HFFc6 (cell line): ENCODE data around the gene TTC39C. TPM values are rescaled to one million over a fixed set of nuclear protein-coding genes. Genes with fewer than 3 reads are reported as not detected.

ENCODE experiments used
- DNase-seq: peaks from one replicate; pipeline ENCODE4 v3.0.0-alpha.2; 2018
- H3K27ac Mint-ChIP-seq: 2 replicates; pipeline ENCODE4 v1.8.0; 2020; ENCODE audit warnings: mild to moderate bottlenecking, mixed read lengths
- H3K27me3 Mint-ChIP-seq: 2 replicates; pipeline ENCODE4 v1.8.0; 2021; ENCODE audit warnings: mild to moderate bottlenecking, moderate library complexity, mixed read lengths; ENCODE audit not compliant: insufficient read depth
- H3K36me3 Mint-ChIP-seq: 2 replicates; pipeline ENCODE4 v1.8.0; 2021; ENCODE audit warnings: low read depth, mixed read lengths
- H3K4me1 Mint-ChIP-seq: 2 replicates; pipeline ENCODE4 v1.8.0; 2020; ENCODE audit warnings: low read depth, mixed read lengths
- H3K4me3 Mint-ChIP-seq: 2 replicates; pipeline ENCODE4 v1.8.0; 2020; ENCODE audit warnings: mild to moderate bottlenecking, moderate library complexity, mixed read lengths
- H3K9me3 Mint-ChIP-seq: 2 replicates; pipeline ENCODE4 v1.8.0; 2020; ENCODE audit warnings: mild to moderate bottlenecking, mixed read lengths
- total RNA-seq, 6 experiments: library from RNA; stranded (reverse); fragmentation: NEBNext Ultra II Directional; extraction: Animal tissue kit (Norgen Biotek cat#: 25700); gene quantifications; 2 replicates in 1 of 6; 3 replicates in 5 of 6; pipeline ENCODE4 v1.2.3, GENCODE V29; 2021
- TF ChIP-seq, protein P1 (sequence below): fragments of 200-600 bp; sonication (generic); IDR thresholded peaks from 2 replicates; pipeline ENCODE4 v1.5.0; 2021; ENCODE audit warnings: antibody characterized with exemption, mild to moderate bottlenecking

TTC39C gene
- total RNA-seq, 6 experiments from 2014 or later: 10.1 to 21.3 (median 17.4) TPM

DNA sequence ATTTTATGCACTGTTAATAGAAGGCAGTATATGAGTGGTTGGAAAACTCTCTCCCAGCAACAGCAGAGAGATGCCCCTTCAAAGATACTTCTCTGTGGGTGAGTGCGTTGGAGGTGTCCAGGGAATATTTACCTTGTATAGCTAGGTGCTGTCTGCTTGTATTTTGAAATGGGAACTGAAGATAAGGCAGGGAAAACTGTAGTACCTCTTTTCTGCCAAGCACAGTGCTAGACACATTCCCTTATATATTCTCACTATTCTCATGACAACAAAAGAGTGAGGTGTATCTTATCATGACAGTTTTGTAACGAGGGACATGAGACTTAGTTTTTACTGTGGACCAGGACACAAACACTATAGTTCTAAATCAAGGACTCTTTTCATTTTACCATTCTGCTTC, 2.1 kb downstream of the TTC39C start:
- peaks cover 28% of the 10 kb centered on the region for H3K4me1 Mint-ChIP-seq
- TF ChIP-seq, protein P1, sequence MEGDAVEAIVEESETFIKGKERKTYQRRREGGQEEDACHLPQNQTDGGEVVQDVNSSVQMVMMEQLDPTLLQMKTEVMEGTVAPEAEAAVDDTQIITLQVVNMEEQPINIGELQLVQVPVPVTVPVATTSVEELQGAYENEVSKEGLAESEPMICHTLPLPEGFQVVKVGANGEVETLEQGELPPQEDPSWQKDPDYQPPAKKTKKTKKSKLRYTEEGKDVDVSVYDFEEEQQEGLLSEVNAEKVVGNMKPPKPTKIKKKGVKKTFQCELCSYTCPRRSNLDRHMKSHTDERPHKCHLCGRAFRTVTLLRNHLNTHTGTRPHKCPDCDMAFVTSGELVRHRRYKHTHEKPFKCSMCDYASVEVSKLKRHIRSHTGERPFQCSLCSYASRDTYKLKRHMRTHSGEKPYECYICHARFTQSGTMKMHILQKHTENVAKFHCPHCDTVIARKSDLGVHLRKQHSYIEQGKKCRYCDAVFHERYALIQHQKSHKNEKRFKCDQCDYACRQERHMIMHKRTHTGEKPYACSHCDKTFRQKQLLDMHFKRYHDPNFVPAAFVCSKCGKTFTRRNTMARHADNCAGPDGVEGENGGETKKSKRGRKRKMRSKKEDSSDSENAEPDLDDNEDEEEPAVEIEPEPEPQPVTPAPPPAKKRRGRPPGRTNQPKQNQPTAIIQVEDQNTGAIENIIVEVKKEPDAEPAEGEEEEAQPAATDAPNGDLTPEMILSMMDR: peak; percentile 64
- peaks cover 6% of the 10 kb centered on the region for H3K36me3 Mint-ChIP-seq
- no peak for DNase-seq
- no peaks in the 10 kb centered on the region for H3K9me3 Mint-ChIP-seq
- H3K27ac Mint-ChIP-seq: no peak overlapping the region
- peak overlapping the region; percentile 99 for H3K4me3 Mint-ChIP-seq
- peaks cover 10% of the 10 kb centered on the region for H3K27me3 Mint-ChIP-seq

DNA sequence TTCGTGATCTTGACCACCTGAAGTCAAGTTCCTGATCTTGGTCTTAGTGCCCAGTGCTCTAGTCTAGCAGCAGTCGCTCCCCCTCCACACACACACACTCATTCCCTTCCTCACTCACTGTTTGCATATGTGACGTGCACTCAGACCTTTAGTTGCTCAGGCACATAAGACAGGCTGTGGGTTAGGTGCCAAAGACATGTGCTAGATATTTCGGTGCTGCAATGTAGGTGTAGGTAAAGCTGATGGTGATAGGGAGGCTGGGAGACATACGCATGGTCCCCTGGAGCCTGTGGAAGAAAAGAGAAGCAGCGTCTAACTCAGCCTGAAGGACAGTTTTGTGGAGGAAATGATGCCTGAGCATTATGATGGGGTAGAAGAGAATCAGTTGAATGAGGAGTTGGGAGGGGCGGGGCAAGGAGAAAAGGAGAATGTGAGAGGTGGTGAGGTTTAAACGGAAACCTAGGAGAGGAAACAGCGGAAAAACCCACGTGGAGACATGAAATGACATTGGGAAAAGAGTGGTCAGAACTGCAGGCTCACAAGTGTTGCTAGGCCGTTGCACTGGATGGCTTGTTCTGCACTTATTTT, 3.8 kb downstream of the TTC39C start:
- TF ChIP-seq, protein P1: no peak
- H3K4me3 Mint-ChIP-seq: no peak overlapping the region
- H3K27me3 Mint-ChIP-seq: no peaks in the 10 kb centered on the region; the same call in 1 of the 2 replicates
- no peak for DNase-seq
- H3K36me3 Mint-ChIP-seq: peaks cover 10% of the 10 kb centered on the region
- no peak overlapping the region for H3K27ac Mint-ChIP-seq
- H3K9me3 Mint-ChIP-seq: no peaks in the 10 kb centered on the region
- peaks cover 41% of the 10 kb centered on the region for H3K4me1 Mint-ChIP-seq

DNA sequence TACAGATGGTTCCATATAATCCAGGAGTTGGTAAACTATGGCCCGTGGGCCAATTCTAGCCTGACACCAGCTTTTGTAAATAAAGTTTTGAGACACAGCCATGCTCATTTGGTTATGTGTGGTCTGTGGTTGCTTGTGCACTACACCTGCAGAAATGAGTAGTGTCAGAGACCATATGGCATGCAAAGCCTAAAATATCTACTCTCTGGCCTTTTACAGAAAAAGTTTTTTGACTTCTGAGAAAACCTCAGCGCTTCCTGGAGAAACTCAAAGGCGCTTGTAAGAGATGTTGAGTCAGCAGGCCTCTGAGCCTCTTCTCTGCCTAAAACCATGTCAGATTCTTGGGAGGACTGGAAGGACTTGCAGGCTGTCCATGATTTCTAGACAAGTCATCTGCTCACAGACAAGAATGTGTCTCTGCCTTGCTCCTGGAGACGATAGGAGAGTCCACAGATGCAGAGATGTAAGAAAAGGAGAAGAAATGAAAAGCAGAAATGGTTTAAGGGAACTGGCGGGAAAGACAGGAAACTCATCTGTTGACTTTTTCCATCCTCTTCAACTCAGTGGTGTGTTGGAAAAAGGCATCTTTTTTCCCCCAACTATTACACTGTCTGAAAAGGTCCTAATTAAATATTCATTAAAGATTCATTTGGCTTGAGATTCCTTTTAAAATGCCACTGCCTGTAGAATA, 5.2 kb downstream of the TTC39C start:
- DNase-seq: no peak
- Mint-ChIP-seq H3K4me3 (no peak overlapping the region), H3K36me3 (peaks cover 10% of the 10 kb centered on the region), H3K4me1 (peaks cover 41% of the 10 kb centered on the region), H3K27me3 (no peaks in the 10 kb centered on the region; the same call in 1 of the 2 replicates), H3K27ac (no peak overlapping the region), H3K9me3 (no peaks in the 10 kb centered on the region)
- TF ChIP-seq, protein P1: no peak

DNA sequence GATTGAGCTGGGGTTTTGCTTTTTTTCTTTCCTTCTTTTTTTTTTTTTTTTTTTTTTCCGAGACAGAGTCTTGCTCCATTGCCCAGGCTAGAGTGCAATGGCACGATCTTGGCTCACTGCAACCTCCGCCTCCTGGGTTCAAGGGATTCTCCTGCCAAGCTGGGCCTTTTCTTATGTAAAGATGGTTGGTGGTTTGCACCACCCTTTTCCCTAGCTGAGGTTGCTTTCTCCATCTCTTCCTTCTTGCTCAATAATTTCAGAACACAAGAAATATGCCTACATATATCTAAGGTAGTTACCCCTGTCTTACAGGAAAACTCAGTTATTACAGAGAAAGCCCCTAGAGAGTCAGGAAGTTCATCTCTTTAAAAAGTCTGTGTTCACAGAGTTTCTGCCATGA, 7.0 kb downstream of the TTC39C start:
- DNase-seq: no peak
- no peaks in the 10 kb centered on the region for H3K9me3 Mint-ChIP-seq
- H3K4me3 Mint-ChIP-seq: no peak overlapping the region
- peaks cover 35% of the 10 kb centered on the region for H3K4me1 Mint-ChIP-seq
- H3K27ac Mint-ChIP-seq: no peak overlapping the region
- no peaks in the 10 kb centered on the region; the same call in 1 of the 2 replicates for H3K27me3 Mint-ChIP-seq
- TF ChIP-seq, protein P1: no peak
- peaks cover 5% of the 10 kb centered on the region for H3K36me3 Mint-ChIP-seq

DNA sequence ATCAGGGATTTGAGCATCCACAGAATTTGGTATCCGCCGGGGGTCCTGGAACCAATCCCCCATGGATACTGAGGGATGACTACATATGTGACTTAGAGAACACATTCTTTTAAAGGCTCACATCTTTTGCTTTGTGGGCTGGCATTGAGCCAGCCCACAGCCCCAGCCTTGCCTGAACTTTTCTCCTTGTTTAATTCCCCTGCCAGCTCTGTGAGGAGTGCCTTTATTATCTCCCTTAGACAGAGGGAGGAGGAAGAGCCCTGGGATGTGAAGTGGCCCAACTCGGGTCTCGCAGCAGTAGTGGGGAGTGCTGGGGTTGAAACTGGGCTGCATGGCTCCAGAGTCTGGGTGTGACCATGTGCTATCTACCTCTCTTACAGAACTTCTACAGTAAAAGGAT, 7.6 kb downstream of the TTC39C start:
- TF ChIP-seq, protein P1: no peak
- Mint-ChIP-seq H3K4me1 (peaks cover 35% of the 10 kb centered on the region), H3K9me3 (no peaks in the 10 kb centered on the region), H3K36me3 (peaks cover 5% of the 10 kb centered on the region), H3K27ac (no peak overlapping the region), H3K27me3 (no peaks in the 10 kb centered on the region; the same call in 1 of the 2 replicates), H3K4me3 (no peak overlapping the region)
- DNase-seq: no peak
